SU-DHL-6 (cell line): Measurements from ENCODE around the gene LSM14B.

ENCODE experiments used
- EZH2phosphoT487 ChIP-seq: fragments of 200-600 bp; sonication (generic), shearing (Covaris generic); conservative IDR thresholded peaks from 2 replicates; pipeline ENCODE4 v1.6.1; 2018; ENCODE audit warnings: mild to moderate bottlenecking, antibody characterized with exemption, low read length, moderate library complexity, mixed read lengths
- TF ChIP-seq, protein P1 (sequence below): fragments of 200-600 bp; sonication (generic); IDR thresholded peaks from one replicate; pipeline ENCODE4 v1.5.1; 2017; ENCODE audit warnings: antibody characterized with exemption, mild to moderate bottlenecking, low read length, moderate library complexity; ENCODE audit not compliant: insufficient read depth, poor library complexity, severe bottlenecking

GRCh38 chr20:62117658-62118057 lies 4.6 kb upstream of the LSM14B start:
- TF ChIP-seq, protein P1, sequence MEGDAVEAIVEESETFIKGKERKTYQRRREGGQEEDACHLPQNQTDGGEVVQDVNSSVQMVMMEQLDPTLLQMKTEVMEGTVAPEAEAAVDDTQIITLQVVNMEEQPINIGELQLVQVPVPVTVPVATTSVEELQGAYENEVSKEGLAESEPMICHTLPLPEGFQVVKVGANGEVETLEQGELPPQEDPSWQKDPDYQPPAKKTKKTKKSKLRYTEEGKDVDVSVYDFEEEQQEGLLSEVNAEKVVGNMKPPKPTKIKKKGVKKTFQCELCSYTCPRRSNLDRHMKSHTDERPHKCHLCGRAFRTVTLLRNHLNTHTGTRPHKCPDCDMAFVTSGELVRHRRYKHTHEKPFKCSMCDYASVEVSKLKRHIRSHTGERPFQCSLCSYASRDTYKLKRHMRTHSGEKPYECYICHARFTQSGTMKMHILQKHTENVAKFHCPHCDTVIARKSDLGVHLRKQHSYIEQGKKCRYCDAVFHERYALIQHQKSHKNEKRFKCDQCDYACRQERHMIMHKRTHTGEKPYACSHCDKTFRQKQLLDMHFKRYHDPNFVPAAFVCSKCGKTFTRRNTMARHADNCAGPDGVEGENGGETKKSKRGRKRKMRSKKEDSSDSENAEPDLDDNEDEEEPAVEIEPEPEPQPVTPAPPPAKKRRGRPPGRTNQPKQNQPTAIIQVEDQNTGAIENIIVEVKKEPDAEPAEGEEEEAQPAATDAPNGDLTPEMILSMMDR = no peak
- TF ChIP-seq EZH2phosphoT487 = no peak
